NCI-H2107 treated with DMSO at 0.1 percent for 48 hours (cell line): ENCODE results near the gene TRMT2A.

ENCODE experiments used
- DNase-seq: peaks from one replicate; lab custom pipeline; 2025; ENCODE audit not compliant: unreplicated experiment; lab: John Stamatoyannopoulos, UW

TRMT2A gene

GRCh38 chr22:20107951-20108756 lies 8.9 kb downstream of the TRMT2A start:
- no peak for DNase-seq

DNA sequence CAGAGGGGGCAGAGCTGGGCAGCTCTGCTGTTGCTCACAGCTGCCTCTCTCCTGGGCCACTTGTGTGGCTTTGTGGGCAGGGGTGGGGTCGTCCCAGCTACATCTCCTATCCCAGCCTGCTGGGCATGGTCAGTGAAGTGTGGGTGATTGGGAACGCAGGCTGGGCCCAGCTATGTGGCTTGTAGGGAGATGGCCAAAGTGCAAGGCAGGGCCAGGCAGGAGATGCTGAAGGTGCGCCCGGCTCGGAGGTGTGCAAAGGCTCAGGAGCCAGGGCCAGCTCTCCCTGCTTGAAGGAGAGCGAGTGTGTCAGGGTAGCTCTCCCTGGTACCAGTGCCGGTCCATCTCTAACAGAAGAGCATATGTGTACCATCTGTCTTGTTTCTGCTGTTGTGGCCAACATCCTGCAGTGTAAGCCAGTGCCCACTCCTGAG lies 9.5 kb downstream of the TRMT2A start:
- no peak for DNase-seq

GRCh38 chr22:20106849-20107237 lies 10.2 kb downstream of the TRMT2A start:
- no peak for DNase-seq

DNA sequence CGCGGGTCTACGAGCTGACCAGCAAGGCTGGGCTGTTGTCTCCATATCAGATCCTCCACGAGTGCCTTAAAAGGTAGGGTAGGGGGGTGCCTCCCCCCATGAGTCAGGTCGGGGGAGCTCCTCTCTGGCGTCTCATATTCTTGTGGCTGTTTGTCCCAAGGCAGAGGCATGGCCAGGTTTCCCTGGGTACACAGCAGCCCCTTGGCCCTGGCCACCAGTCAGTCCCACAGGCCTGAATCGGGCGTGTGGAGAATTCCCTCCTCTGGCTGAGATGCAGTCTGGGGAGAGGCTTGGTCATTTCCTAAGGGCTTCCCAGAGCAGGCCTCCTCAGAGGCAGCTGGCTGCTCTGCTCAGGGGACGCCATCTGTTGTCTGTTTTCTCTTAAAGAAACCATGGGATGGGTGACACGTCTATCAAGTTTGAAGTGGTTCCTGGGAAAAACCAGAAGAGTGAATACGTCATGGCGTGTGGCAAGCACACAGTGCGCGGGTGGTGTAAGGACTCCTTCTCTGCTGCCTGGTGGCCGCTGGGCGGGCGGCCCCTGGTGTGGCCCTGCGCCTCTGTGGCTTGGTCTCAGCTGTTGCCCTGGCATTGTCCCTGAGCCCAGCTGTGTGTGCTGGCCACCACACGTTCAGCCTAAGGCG lies 10.7 kb downstream of the TRMT2A start:
- no peak for DNase-seq

DNA sequence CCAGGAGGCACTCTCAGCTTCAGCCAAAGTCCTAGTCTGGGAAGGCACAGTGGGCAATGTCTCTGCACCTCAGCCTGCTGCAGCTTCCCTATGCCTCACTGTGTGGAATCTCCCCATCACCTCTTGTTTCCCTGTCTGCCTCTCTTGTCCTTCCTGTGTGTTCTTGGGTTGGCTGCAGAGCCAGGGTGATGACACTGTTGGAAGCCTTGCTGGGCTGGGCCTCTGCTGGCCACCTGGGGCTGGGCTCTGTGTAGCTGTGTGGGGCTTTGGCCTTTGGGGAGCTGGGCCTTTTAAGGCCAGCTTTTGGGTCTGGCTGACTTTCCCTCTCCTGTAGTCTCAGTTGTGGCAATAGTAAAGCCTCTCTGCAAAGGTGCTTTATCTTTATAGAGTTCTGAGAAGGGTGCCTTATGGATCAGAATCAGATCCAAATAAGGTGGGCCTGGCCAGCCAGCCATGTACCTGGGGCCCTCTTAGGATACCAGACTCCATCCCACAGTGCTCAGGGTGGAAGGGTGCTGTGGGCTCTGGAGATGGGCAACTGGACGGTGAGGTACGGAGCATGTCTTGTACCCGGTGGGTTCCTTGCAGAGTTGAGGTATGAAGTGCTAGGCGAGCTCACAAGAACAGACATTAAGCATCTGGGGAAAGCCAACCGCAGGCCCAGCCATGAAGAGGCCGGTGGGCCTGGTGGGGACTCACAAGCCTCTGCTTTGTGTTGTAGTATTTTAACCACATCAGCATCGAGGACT lies 11.4 kb downstream of the TRMT2A start:
- no peak for DNase-seq

GRCh38 chr22:20102203-20102780 lies 14.7 kb downstream of the TRMT2A start:
- DNase-seq, result no peak

- no peak for DNase-seq
Measured at GRCh38 chr22:20101638-20102037, 15.4 kb downstream of the TRMT2A start.

DNA sequence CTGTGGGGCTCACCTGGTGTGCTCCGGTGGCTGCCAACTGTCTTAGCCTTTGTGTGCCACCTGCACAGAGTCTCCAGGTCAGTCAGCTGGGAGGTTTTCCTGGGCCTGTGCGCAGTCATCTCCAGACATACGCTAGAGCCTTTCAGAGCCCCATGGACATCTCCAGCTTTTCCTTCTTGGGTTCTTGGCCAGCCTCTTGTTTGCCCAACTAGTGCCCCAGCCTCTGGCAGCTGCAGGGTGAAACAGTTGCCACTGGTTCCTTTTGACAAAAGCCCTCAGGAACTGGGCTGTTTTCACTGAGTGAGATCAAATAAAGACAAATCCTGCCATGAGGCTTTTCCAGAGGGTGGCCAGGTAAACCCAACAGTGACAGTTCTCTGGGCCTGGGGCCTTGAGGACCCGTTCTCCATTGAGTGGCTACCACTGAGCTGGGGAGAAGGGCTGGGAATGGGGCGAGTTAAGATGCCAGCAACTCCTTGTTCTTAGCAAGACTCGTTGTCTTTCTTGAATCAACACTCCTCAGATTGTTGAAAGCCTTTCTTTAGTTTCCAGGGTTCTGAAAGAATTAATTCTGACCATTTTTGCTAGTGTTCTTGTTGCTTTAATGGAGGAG lies 17.8 kb downstream of the TRMT2A start:
- no peak for DNase-seq

- no peak for DNase-seq
Measured at GRCh38 chr22:20096574-20097420, 20.2 kb downstream of the TRMT2A start.

DNA sequence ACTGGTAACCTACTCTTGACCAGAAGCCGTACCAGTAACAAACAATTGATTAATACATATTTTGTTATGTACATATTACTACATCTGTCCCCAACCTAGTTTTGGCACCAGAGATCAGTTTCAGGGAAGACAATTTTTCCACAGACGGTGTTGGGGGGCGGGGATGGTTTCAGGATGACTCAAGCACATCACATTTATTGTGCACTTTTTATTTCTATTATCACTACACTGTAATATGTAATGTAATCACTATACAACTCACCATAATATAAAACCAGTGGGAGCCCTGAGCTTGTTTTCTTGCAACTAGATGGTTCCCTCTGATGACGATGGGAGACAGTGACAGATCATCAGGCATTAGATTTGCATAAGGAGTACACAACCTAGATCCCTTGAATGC lies 21.5 kb downstream of the TRMT2A start:
- DNase-seq, result no peak

GRCh38 chr22:20094197-20094807 lies 22.7 kb downstream of the TRMT2A start:
- no peak for DNase-seq

GRCh38 chr22:20093418-20094196 lies 23.4 kb downstream of the TRMT2A start:
- no peak for DNase-seq

DNA sequence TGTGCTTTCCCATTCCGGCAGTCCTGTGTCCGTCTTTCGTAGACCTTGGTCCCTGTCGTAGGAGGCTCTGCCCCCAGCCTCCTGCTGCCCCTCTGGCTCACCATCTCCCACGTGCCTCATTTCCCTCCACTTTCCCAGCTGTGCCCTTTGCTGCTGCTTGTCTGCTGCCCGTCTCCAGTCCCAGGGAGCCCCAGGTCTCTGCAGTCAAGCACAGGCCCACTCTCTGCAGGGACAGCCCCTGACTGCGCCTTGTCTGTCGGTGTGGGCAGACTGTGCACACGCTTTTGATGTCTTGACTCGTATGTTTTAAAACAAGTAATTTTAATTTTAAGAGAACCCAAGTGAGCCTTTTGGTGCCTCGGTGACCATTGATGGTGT lies 24.6 kb downstream of the TRMT2A start:
- no peak for DNase-seq

- no peak for DNase-seq
Measured at GRCh38 chr22:20091690-20092476, 25.1 kb downstream of the TRMT2A start.

GRCh38 chr22:20090730-20091240 lies 26.2 kb downstream of the TRMT2A start:
- no peak for DNase-seq

GRCh38 chr22:20089977-20090729 lies 26.9 kb downstream of the TRMT2A start:
- no peak for DNase-seq

DNA sequence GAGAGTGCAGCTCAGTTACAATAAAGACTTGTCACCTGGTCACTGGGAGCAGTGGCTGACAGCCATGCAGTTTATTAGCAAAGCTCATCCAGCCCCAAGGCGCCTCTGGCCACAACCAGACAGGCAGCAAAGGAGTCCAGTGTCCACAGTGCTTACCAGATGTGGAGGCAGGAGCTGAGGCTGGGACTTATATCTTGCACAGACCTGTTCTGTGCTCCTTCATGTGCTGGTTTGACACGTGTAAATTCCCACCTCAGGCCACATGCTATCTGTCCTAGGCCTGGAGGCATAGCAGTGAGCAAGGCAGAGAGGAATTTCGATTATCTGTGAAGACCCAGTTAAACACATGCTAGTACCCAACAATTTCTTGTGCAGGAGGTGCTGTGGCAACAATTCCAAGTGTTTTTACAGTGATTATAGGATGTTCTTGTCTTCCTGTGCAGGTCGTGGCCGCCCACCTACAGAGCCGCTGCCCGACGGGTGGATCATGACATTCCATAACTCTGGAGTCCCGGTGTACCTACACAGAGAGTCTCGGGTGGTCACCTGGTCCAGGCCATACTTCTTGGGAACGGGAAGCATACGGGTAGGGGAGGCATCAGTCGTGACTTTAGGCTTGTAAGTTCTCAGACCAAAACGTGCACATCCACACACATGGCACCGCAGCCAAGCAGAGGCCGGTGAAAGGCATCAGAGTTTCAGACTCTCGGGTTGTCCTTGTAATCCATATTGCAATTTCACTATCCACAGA lies 27.6 kb downstream of the TRMT2A start:
- no peak for DNase-seq
